NCI-H2081 treated with DMSO at 0.1 percent for 48 hours (cell line): Measurements from ENCODE around the gene HDAC9.

ENCODE experiments used
- DNase-seq: peaks from one replicate; lab custom pipeline; 2025; lab: John Stamatoyannopoulos, UW

Gene HDAC9

DNA sequence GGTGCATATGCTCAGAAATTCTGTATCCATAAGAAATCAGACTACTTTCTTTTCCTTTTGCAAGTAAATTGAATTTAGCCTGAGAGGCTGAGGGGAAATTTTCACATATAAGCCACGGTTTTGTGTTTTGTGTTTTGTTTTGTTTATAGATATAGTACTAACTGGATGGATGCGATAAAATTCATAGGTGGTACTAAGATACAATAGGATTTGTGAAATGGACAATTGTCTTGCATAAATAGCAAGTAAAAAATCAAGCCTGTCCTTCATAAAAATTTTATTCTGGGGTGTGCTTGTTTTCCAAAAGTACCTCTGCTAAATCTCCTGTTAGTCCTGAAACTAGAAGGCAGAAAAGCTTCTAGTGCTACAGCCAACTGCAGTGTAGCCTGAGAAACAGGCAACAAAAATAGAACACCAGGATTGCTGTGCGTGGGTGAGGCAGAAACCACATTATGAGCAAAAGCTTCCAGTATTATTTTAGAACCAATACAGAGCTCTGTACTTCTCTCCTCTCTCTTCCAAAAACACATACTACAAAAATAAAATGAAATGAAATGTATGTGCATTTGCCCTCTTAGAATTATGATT, 634 bp upstream of the HDAC9 start:
- peak; percentile 89 for DNase-seq

GRCh38 chr7:18496341-18496700, 772 bp downstream of the HDAC9 start:
- no peak for DNase-seq

GRCh38 chr7:18497082-18497481, 1.5 kb downstream of the HDAC9 start:
- no peak for DNase-seq

DNA sequence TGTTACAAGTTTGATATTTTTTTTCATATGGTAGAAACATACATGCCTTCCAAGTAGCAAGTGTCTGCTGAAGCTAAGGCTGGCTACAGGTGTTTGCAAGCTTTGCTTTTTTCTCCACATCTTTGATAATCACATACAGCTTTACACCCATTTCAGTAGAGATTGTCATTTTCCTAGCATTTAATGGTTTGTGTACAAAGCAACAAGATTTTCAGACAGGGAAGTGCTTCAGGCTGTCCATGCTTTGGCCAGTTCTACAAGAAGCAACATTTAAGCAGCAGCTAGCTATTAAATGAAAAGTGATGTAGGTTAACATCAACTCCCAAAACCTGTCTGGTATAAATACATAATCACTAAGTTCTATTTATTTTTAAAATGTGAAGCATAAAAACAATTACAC, 2.3 kb downstream of the HDAC9 start:
- no peak for DNase-seq

- no peak for DNase-seq
These were observed 2.8 kb downstream of the HDAC9 start for GRCh38 chr7:18498341-18498740.

DNA sequence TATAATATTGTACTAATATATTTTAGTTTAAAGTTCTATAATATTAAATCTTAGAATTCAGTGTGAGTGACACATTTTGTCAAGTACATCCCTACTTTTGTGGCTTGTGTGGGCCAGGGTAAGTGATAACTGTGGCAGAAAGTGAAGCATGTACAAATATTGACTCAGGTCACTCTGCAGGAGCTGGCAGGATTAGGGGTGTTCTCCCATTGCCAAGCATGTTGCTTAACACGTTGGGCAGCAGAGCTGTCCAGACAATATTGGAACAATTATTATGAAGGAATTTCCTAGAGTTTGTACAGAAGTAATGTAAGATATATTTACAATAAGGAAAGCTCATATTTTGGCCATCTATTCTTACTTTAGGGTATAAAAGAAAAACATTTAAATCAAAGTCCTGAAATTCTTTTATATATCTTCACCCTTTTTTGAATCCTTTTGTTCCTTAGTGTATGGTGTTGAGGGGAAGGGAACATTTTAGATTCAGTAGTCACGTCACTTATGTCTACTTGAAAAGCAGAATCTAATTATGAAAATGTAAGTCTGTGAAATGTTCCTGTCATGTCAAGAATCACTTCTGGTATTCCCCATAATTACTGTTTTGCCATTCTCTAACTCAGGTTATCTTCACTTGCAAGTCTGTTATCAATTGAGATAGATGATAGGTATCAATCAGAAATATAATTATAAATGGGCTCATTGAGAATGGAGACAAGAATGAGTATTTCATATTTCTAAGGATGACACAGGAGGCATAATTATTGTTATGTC, 4.0 kb downstream of the HDAC9 start:
- no peak for DNase-seq

DNA sequence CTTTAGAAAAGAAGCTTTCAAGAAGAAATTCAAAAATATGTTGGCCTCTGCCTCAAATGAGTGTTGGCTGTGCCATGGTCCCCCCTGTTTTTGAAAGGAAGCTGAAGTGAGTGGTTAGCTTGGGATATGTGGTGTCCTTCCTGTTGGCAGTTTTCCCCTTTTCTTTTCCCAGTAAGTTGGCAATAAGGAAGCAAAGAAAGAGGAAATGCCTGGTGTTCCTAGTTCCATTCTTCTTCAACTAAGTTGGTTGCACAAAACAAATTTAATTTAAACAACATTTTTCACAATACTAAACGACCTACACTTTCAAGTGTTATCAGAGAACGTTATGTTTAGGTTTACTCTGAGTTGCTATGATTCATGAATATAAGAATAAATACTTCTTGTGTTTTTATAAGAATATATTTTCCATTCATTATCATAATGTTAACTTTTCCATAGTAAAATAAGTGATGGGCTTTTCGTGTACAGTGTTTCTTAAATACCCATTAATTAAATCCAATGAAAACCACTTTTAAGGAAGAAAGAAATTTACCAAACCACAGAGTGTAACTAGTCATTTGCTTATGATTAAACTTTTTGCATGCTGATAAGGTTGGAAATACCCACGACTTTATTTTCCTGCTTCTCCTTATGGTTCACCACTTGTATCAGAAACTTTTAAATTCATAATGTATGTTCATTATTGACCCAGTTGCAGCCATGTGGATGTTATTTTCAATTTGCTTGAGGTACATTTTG, 7.7 kb downstream of the HDAC9 start:
- no peak for DNase-seq

- DNase-seq: no peak
These were observed 9.4 kb downstream of the HDAC9 start for GRCh38 chr7:18504965-18505364.

- no peak for DNase-seq
These were observed 10.4 kb downstream of the HDAC9 start for GRCh38 chr7:18505870-18506460.

- DNase-seq: no peak
These were observed 13.2 kb downstream of the HDAC9 start for GRCh38 chr7:18508443-18509427.

GRCh38 chr7:18509481-18509880, 13.9 kb downstream of the HDAC9 start:
- no peak for DNase-seq

- DNase-seq: no peak
These were observed 16.0 kb downstream of the HDAC9 start for GRCh38 chr7:18511351-18512140.

GRCh38 chr7:18513343-18513742, 17.8 kb downstream of the HDAC9 start:
- DNase-seq: no peak

GRCh38 chr7:18515067-18515466, 19.5 kb downstream of the HDAC9 start:
- no peak for DNase-seq

DNA sequence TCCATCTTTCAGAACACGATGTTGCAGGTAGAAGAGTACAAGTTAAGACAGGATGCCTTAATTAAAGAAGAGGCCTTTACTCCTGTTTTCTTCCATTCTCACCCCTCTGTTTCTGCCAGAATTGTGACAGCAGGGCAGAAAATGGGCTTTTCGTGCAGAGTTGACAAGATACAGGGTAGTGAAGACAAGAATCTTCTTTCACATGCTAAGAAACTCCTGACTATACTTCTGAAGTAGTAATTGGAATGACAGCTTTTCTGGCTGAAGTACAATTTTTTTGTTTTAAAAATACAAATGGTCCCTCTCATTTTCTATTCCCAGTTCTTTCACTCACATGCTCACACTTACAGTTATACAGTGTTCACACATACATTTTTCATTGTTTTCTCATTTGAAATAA, 22.1 kb downstream of the HDAC9 start:
- DNase-seq: no peak

- no peak for DNase-seq
These were observed 23.0 kb downstream of the HDAC9 start for GRCh38 chr7:18518555-18518954.

DNA sequence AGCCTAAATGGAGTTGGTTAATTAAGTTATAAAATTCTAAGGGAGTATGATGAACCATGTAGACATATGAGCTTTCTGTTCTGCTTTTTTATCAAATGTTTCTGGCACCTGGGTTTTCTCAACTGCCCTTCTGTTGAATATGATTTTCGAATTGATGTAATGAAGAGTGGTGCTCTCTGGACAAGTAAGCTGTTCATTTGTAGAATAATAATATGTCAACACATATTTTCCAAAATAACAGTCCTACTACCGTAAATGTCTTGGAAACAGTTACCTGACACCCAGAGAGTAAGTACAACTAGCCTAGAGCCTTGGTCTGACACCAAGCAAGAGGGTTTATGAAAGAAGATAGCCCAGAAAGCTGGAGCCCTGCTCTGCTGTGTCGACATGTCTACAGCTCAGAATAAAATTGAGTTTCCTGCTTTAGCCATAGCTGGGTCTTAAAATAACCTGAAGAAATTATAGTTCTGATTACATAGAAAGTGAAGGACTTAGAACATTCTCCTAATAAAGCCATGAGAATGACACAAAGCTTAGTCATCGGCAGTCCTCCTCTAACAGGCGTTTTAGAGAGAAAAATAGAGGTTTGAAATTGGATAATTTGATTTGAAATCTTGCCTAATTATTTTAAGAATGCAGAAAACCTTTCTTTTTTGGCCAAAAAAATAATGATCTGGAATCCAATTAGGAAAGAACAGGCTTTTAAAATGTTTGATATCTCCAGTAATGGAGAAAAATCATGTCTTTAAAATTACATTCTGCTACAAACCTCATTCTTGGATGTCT, 25.1 kb downstream of the HDAC9 start:
- DNase-seq: no peak

DNA sequence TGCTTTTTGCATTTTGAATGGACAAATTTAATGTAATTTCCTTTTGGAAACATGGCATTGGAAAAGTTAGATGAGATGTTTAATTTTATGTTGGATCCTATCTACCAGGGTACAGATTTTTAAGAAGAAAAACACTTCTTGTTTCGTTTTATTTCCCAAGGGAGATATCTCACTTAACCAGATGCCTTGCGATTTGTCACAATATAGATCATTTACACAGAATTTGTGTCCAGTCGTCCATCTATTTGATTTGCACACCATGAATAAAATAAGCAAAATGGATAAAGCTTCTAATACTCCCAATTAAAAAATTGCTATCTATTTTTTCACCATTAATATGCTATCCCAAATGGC, 25.7 kb downstream of the HDAC9 start:
- no peak for DNase-seq

DNA sequence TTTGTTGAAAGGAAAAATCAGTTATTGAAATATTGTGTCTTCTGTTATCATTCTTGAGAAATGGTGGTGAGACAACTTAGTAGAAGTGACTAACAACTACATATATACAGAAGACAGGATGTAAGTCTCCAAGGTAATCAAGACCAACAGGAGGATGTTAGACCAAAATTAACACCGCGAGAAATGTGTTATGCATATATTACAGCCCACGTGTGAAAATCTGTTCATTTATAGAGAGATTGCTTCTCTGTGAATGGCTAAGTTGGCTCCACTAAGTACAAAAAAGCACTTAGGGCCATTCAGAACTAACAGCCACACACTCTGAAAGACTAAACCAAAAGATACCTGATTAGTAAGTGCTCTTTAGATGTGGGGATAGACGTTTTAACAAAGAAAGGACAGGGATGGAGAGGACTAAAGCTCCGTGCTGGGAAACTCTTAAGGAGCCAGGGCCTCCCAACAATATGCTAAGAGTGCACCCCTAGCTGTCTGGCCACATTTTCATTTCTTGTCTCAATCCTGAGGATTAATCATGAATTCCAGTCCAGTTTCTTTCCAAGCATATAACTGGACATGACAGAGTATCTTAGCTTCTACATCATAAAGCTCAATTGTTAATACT, 26.5 kb downstream of the HDAC9 start:
- no peak for DNase-seq

DNA sequence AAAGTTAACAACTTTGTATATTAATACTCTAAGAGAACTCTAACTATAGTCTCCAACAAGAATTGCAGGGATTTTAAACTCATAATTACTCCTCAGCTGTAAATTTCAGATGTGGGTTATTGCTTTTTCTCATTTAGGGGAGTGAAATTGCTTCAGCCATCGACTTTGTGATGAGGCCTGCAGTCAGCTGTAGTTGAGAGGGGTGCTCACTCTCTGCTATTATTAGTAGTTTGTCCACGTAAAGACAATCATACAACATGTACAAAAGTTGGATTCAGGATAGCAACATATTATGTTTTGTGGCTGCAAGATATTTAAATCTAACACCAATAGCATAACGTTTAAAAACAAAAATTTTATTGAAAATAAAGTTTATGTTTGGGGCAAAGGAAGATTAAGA, 28.7 kb downstream of the HDAC9 start:
- no peak for DNase-seq
